ENCODE results near the gene TSPAN15. TPM values are rescaled to one million over a fixed set of nuclear protein-coding genes. Genes with fewer than 3 reads are reported as not detected.

The TSPAN15 gene
- total RNA-seq, 2 experiments from 2014 or later: 2.4 to 3.1 TPM

DNA sequence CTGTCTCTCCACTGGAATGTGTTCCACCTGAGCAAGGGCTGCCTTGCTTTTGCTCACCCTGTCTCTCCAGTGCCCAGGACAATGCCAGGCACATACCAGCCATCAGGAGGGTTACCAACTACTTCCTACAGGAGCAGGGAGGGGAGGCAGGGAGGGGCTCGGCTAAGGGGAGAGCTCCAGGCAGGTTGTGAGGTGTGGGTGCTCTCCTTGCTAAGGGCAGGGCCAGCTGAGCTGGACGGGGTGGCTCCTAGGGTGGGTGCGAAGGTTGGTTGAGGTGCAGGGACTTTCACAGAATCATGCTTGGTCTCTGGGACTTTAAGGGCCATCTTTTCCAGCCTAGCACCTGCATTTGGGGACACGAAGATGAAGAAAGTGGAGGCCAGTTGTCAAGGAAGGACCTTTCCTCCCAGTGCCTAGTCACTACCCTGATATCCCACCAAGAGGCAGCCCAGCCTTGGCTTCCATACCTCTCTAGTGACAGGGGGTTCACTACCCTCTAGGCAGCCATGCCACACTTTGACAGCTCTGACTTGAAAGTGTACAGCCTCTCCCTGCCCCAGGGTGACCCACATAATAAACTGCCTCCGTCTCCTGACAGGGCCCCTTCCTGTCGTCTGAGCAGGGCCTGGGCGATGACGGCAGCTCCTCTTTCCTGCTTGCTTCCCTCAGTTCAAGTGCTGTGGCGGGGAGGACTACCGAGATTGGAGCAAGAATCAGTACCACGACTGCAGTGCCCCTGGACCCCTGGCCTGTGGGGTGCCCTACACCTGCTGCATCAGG is 46.5 kb downstream of the TSPAN15 start:
- no peaks in the 10 kb centered on the region for H3K79me2 ChIP-seq (ENCODE audit: insufficient read depth, low read depth, low read length)
- no peak overlapping the region for H2AFZ ChIP-seq (ENCODE audit: low read length)
- BruUV-seq (replicated peaks): no TSS peak
- H3K4me3 ChIP-seq (ENCODE audit: low read depth, low read length, poor library complexity, severe bottlenecking): no peak overlapping the region
- H4K20me1 ChIP-seq (ENCODE audit: insufficient read depth, low read length): no peaks in the 10 kb centered on the region
- H3K9me3 ChIP-seq (ENCODE audit: low read length): no peaks in the 10 kb centered on the region
- DNase-seq (ENCODE audit: low spot score): no peak
- TF ChIP-seq, protein P1, sequence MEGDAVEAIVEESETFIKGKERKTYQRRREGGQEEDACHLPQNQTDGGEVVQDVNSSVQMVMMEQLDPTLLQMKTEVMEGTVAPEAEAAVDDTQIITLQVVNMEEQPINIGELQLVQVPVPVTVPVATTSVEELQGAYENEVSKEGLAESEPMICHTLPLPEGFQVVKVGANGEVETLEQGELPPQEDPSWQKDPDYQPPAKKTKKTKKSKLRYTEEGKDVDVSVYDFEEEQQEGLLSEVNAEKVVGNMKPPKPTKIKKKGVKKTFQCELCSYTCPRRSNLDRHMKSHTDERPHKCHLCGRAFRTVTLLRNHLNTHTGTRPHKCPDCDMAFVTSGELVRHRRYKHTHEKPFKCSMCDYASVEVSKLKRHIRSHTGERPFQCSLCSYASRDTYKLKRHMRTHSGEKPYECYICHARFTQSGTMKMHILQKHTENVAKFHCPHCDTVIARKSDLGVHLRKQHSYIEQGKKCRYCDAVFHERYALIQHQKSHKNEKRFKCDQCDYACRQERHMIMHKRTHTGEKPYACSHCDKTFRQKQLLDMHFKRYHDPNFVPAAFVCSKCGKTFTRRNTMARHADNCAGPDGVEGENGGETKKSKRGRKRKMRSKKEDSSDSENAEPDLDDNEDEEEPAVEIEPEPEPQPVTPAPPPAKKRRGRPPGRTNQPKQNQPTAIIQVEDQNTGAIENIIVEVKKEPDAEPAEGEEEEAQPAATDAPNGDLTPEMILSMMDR (conservative IDR thresholded peaks at IDR 0.05; ENCODE audit: low read length): no peak
- no peak for TF ChIP-seq EZH2phosphoT487 (IDR thresholded peaks at IDR 0.05; ENCODE audit: borderline replicate concordance, low read depth, low read length)
- no peaks in the 10 kb centered on the region for H3K4me1 ChIP-seq (ENCODE audit: insufficient read depth, low read length, poor library complexity, severe bottlenecking)
- H3K36me3 ChIP-seq (ENCODE audit: insufficient read depth, low read length): no peaks in the 10 kb centered on the region
- POLR2A ChIA-PET: no interaction called here
- H3K9me2 ChIP-seq (ENCODE audit: insufficient read depth, low read length): no peaks in the 10 kb centered on the region
- intact Hi-C loops (cut with micrococcal nuclease; ENCODE audit: unreplicated experiment): no loop called here
- no peak overlapping the region for H3K27ac ChIP-seq (ENCODE audit: low read depth, low read length, poor library complexity, severe bottlenecking)
- CTCF ChIA-PET (ENCODE audit: unreplicated experiment): no interaction called here
- H3K4me2 ChIP-seq (ENCODE audit: low read length): no peak overlapping the region

DNA sequence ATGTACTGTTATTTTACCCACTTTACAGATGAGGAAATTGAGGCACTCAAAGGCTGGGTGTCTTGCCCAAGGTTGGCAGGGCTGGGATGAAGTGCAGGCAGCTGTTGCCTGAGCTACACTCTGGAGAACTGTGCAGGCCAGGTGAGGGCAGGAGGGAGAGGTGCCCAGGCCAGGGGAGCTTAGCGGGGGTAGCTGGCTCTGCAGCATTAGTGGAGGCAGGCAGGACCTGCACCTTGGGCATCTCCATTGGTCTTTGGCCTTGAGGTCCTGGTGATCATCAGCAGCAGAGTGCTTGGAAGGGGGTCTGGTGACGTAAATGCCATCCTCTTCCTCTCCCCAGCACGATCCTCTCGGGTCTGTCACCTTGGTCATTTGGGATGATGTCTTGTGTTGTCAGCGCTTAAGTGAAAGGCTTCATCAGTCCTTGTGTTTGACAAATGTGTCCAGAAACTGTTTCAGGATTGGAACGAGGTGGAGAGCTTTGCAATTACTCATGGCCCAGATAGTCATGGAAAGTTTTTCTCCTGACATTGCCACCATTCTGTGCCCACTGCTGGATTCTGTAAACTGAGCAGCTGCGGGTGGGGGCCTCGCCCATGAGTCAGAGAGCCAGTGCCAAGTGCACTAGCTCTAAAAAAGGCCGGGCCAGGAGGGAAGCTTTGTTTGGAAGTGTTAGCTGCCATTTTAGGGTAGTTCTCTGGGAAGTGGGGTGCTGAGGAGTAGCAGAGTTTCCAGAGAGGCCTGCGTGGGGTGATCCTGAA is 47.6 kb downstream of the TSPAN15 start:
- ChIA-PET POLR2A (no interaction called here), CTCF (ENCODE audit: unreplicated experiment) (no interaction called here)
- no TSS peak for BruUV-seq (replicated peaks)

More for the DNA sequence above, 47.6 kb downstream of the TSPAN15 start:
- intact Hi-C loops (cut with micrococcal nuclease; ENCODE audit: unreplicated experiment): no loop called here
- DNase-seq (ENCODE audit: low spot score): no peak
- Histone ChIP-seq H4K20me1 (ENCODE audit: insufficient read depth, low read length) (no peaks in the 10 kb centered on the region), H3K4me1 (ENCODE audit: insufficient read depth, low read length, poor library complexity, severe bottlenecking) (no peaks in the 10 kb centered on the region), H3K79me2 (ENCODE audit: insufficient read depth, low read depth, low read length) (no peaks in the 10 kb centered on the region), H3K9me3 (ENCODE audit: low read length) (no peaks in the 10 kb centered on the region), H3K27ac (ENCODE audit: low read depth, low read length, poor library complexity, severe bottlenecking) (no peak overlapping the region), H3K4me2 (ENCODE audit: low read length) (no peak overlapping the region), H3K4me3 (ENCODE audit: low read depth, low read length, poor library complexity, severe bottlenecking) (no peak overlapping the region), H2AFZ (ENCODE audit: low read length) (no peak overlapping the region), H3K36me3 (ENCODE audit: insufficient read depth, low read length) (no peaks in the 10 kb centered on the region), H3K9me2 (ENCODE audit: insufficient read depth, low read length) (no peaks in the 10 kb centered on the region)
- no peak for TF ChIP-seq EZH2phosphoT487 (IDR thresholded peaks at IDR 0.05; ENCODE audit: borderline replicate concordance, low read depth, low read length)
- TF ChIP-seq, protein P1 (conservative IDR thresholded peaks at IDR 0.05; ENCODE audit: low read length): no peak
